SU-DHL-6 (cell line): ENCODE results near the gene SAP130.

Source experiments
- H2AFZ ChIP-seq: fragments of 200-600 bp; sonication (generic); 2 replicates; pipeline ENCODE4 v1.6.1; 2014; ENCODE audit warnings: low read depth, mild to moderate bottlenecking, moderate library complexity, mixed read lengths, antibody characterized with exemption, low read length; ENCODE audit not compliant: severe bottlenecking
- H3F3A ChIP-seq: fragments of 200-600 bp; shearing (Covaris generic); 2 replicates; pipeline ENCODE4 v1.6.0; 2016; ENCODE audit warnings: antibody characterized with exemption, mild to moderate bottlenecking; ENCODE audit not compliant: insufficient read depth
- H3K27ac ChIP-seq: fragments of 200-600 bp; sonication (generic); 2 replicates; pipeline ENCODE4 v1.5.1; 2016; ENCODE audit warnings: low read depth, mild to moderate bottlenecking, low read length, moderate library complexity, mixed read lengths
- H3K27me3 ChIP-seq: fragments of 200-600 bp; sonication (generic), shearing (Covaris generic); 2 replicates; pipeline ENCODE4 v1.6.0; 2014; ENCODE audit warnings: mild to moderate bottlenecking, low read length
- H3K36me3 ChIP-seq: fragments of 200-600 bp; sonication (generic); 2 replicates; pipeline ENCODE4 v1.6.1; 2014; ENCODE audit warnings: mild to moderate bottlenecking, low read length, mixed read lengths
- H3K4me2 ChIP-seq: fragments of 300-600, 200-600 bp; shearing (Covaris generic), sonication (generic); 2 replicates; pipeline ENCODE4 v1.6.0; 2014; ENCODE audit warnings: low read length, low read depth, mild to moderate bottlenecking; ENCODE audit not compliant: poor library complexity, severe bottlenecking
- H3K4me3 ChIP-seq: fragments of 200-600 bp; sonication (generic); 2 replicates; pipeline ENCODE4 v1.5.1; 2014; ENCODE audit warnings: antibody characterized with exemption, low read length, mild to moderate bottlenecking, mixed read lengths; ENCODE audit not compliant: insufficient read depth, poor library complexity, severe bottlenecking
- H3K79me2 ChIP-seq: fragments of 200-600 bp; sonication (generic); 2 replicates; pipeline ENCODE4 v1.6.1; 2014; ENCODE audit warnings: mild to moderate bottlenecking, low read length, moderate library complexity; ENCODE audit not compliant: insufficient read depth
- H3K9ac ChIP-seq: fragments of 200-600 bp; sonication (generic); 2 replicates; pipeline ENCODE4 v1.7.0; 2014; ENCODE audit warnings: mild to moderate bottlenecking, low read length
- H3K9me2 ChIP-seq: fragments of 200-600 bp; sonication (generic); replicated peaks from 2 replicates; pipeline ENCODE4 v1.6.1; 2014; ENCODE audit warnings: low read length; ENCODE audit not compliant: insufficient read depth
- H3K9me3 ChIP-seq: fragments of 200-600 bp; sonication (generic); 2 replicates; pipeline ENCODE4 v1.6.1; 2014; ENCODE audit warnings: low read length, mixed read lengths; ENCODE audit not compliant: insufficient read depth
- H4K20me1 ChIP-seq: fragments of 200-600 bp; sonication (generic); 2 replicates; pipeline ENCODE4 v1.6.1; 2014; ENCODE audit warnings: low read depth, mild to moderate bottlenecking, antibody characterized with exemption, low read length, moderate library complexity, mixed read lengths
- CTCF ChIP-seq: fragments of 200-600 bp; sonication (generic); IDR thresholded peaks from one replicate; pipeline ENCODE4 v1.5.1; 2017; ENCODE audit warnings: antibody characterized with exemption, mild to moderate bottlenecking, low read length, moderate library complexity; ENCODE audit not compliant: insufficient read depth, poor library complexity, severe bottlenecking
- EZH2phosphoT487 ChIP-seq: fragments of 200-600 bp; sonication (generic), shearing (Covaris generic); conservative IDR thresholded peaks from 2 replicates; pipeline ENCODE4 v1.6.1; 2018; ENCODE audit warnings: mild to moderate bottlenecking, antibody characterized with exemption, low read length, moderate library complexity, mixed read lengths

Gene SAP130

GRCh38 chr2:127893494-127893893, 134.4 kb downstream of the SAP130 start:
- TF ChIP-seq CTCF, result no peak
- no peak for TF ChIP-seq EZH2phosphoT487
- H3K36me3 ChIP-seq, result no peaks in the 10 kb centered on the region
- H3F3A ChIP-seq, result no peaks in the 10 kb centered on the region
- H2AFZ ChIP-seq, result no peak overlapping the region
- H3K27me3 ChIP-seq, result no peaks in the 10 kb centered on the region
- H3K27ac ChIP-seq, result no peak overlapping the region
- H3K9me2 ChIP-seq, result no peaks in the 10 kb centered on the region
- H3K9me3 ChIP-seq, result no peaks in the 10 kb centered on the region
- H4K20me1 ChIP-seq, result no peaks in the 10 kb centered on the region
- H3K4me3 ChIP-seq, result no peak overlapping the region
- no peak overlapping the region for H3K9ac ChIP-seq
- no peak overlapping the region for H3K4me2 ChIP-seq
- no peaks in the 10 kb centered on the region for H3K79me2 ChIP-seq

- Histone ChIP-seq H3K4me3 (no peak overlapping the region), H3K36me3 (no peaks in the 10 kb centered on the region), H3K27me3 (no peaks in the 10 kb centered on the region), H4K20me1 (no peaks in the 10 kb centered on the region), H3K79me2 (no peaks in the 10 kb centered on the region), H2AFZ (no peak overlapping the region), H3K27ac (no peak overlapping the region), H3K4me2 (no peak overlapping the region), H3F3A (no peaks in the 10 kb centered on the region), H3K9ac (no peak overlapping the region), H3K9me2 (no peaks in the 10 kb centered on the region), H3K9me3 (no peaks in the 10 kb centered on the region)
- TF ChIP-seq CTCF (no peak), EZH2phosphoT487 (no peak)
Measured at GRCh38 chr2:127893033-127893432, 134.8 kb downstream of the SAP130 start.

- H4K20me1 ChIP-seq, result no peaks in the 10 kb centered on the region
- H3K9ac ChIP-seq, result no peak overlapping the region
- TF ChIP-seq CTCF (no peak), EZH2phosphoT487 (no peak)
- H3K27ac ChIP-seq, result no peak overlapping the region
- H3K79me2 ChIP-seq, result no peaks in the 10 kb centered on the region
- H3K9me3 ChIP-seq, result no peaks in the 10 kb centered on the region
- H3K9me2 ChIP-seq, result no peaks in the 10 kb centered on the region
- no peak overlapping the region for H3K4me2 ChIP-seq
- no peaks in the 10 kb centered on the region for H3K27me3 ChIP-seq
- no peak overlapping the region for H2AFZ ChIP-seq
- H3K36me3 ChIP-seq, result no peaks in the 10 kb centered on the region
- no peaks in the 10 kb centered on the region for H3F3A ChIP-seq
- H3K4me3 ChIP-seq, result no peak overlapping the region
Measured at GRCh38 chr2:127891811-127892210, 136.0 kb downstream of the SAP130 start.
